Right lobe of liver (tissue), 6 donors: ENCODE data around the gene PPP2R5C. TPM values are rescaled to one million over a fixed set of nuclear protein-coding genes. Genes with fewer than 3 reads are reported as not detected.

Experiments
- ATAC-seq, 4 donors: fragments of 200-7000 bp; cut with Tn5 transposase; one replicate each; pipeline ENCODE4 v1.9.1; 2020; ENCODE audit warnings: mild to moderate bottlenecking in 4 of 4, moderate library complexity in 4 of 4
- DNase-seq, 3 donors: peaks; one replicate each; pipeline ENCODE4 v3.0.0-alpha.2; 2020
- H3K27ac ChIP-seq, 3 donors: fragments of 200-600 bp; one replicate each; pipeline ENCODE4 v1.8.0; 2022
- H3K27me3 ChIP-seq, 2 donors: fragments of 200-600 bp; one replicate each; pipeline ENCODE4 v1.8.0; 2022
- H3K36me3 ChIP-seq, 4 donors: fragments of 200-600 bp; sonication (generic) in 1 of 4; one replicate each; pipeline versions ENCODE4 v1.5.1 to v1.8.0; 2017 to 2022; ENCODE audit warnings: control low read depth in 1 of 4
- H3K4me1 ChIP-seq, 4 donors: fragments of 200-600 bp; sonication (generic) in 1 of 4; one replicate each; pipeline versions ENCODE4 v1.5.1 to v1.8.0; 2017 to 2022; ENCODE audit warnings: control low read depth in 1 of 4
- H3K4me3 ChIP-seq, 3 donors: fragments of 200-600 bp; one replicate each; pipeline ENCODE4 v1.8.0; 2022
- H3K9me3 ChIP-seq, 4 donors: fragments of 200-600 bp; sonication (generic) in 1 of 4; one replicate each; pipeline versions ENCODE4 v1.5.1 to v1.8.0; 2017 to 2022; ENCODE audit warnings: control low read depth in 1 of 4
- POLR2A ChIP-seq: fragments of 450-650 bp; IDR thresholded peaks from one replicate; pipeline ENCODE4 v1.6.1; 2017; ENCODE audit warnings: antibody characterized with exemption, mild to moderate bottlenecking
- WGBS: methylation state at CpG from one replicate; pipeline ENCODE4 v1.1.6; 2018; ENCODE audit warnings: low coverage, low lambda C conversion rate; ENCODE audit not compliant: insufficient coverage; ENCODE audit errors: missing lambda C conversion rate; 5-methylcytosine and 5-hydroxymethylcytosine counted together
- intact Hi-C, 2 donors: fragments of 100-400 bp; cut with DNase I; formaldehyde crosslinking; loops; one replicate each; pipeline versions ENCODE4 v1.11.2 to v1.14.1; 2022
- total RNA-seq, 6 experiments: library from RNA; depleted of rRNA in 2 of 6; stranded (reverse); fragments of >200 nt in 2 of 6; fragmentation: NEBNext Ultra II Directional in 3 of 6; extraction: Animal tissue kit (Norgen Biotek cat#: 25700) in 3 of 6; gene quantifications; one replicate each; pipeline versions ENCODE4 v1.1.0 to v1.2.4, GENCODE V29; 2016 to 2023
- TF ChIP-seq, protein P1 (sequence below), 4 donors: fragments of 200-600 bp in 3 of 4; fragments of 450-650 bp in 1 of 4; IDR thresholded peaks; one replicate each; pipeline versions ENCODE4 v1.5.1 to v1.8.0; 2016 to 2022; ENCODE audit warnings: antibody characterized with exemption in 4 of 4, mild to moderate bottlenecking in 2 of 4
- donor health status: DM: no; HTN: yes; CAD: no.
- donor health status: DM: no; HTN: no; CAD: no.
- donor health status: DM: no; HTN: no; CAD: no.
- donor health status: DM: no; HTN: yes; CAD: no.
- donor health status: DM: no; HTN: yes; CAD: no.

Gene PPP2R5C
- total RNA-seq, 6 experiments from 2014 or later: 44.9 to 74.5 (median 55.3) TPM

DNA sequence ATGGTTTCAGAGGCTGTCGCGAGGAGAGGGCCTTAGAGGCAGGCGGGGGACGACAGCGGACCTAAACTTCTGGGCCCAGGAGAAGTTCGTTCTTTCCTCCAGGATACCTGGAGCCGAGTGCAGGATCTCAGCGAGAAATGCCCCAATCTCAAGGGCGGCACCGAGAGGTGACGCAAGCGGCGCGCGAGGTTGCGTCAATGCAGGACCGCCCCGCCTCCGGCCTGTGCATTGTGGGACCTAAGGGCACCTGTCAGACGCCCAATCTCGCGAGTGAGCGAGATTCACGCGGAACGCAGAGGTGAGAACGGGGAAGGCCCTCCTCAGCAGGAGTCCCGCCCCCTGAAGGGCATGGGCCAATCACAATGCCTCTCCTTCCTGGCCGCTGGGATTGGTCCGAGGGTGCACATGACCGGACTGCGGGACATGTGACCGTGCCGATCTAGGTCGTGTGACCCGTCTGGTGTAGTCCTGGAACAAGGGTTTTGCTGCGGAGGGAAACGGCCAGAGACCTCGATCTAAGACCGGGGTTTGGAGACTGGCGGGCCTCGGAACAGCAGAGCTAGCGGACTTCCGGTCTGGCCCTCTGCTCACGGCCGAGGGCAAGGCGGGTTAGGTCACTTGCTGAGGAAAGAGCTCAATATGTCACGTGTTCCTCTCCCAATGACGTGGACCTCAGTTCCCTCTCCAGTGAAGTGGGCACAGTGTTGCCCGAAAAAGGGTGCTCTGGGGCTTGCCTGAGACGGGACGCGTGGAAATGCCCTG, 186.6 kb downstream of the PPP2R5C start:
- Histone ChIP-seq H3K4me1 (peaks cover 0 to 9% (median 0%) of the 10 kb centered on the region in 4 donors), H3K4me3 (peak overlapping the region; percentile 64 to 98 (median 91)), H3K27me3 (no peaks in the 10 kb centered on the region), H3K9me3 (no peaks in the 10 kb centered on the region), H3K27ac (peak overlapping the region; percentile 93 to 98 (median 98)), H3K36me3 (no peaks in the 10 kb centered on the region)
- 0% methylated on average over 7 of the region's 53 CpGs for WGBS
- ATAC-seq (peak; percentile 94 to 98 (median 97)), DNase-seq (peak; percentile 100)
- peak; percentile 87 for TF ChIP-seq POLR2A
- TF ChIP-seq, protein P1, sequence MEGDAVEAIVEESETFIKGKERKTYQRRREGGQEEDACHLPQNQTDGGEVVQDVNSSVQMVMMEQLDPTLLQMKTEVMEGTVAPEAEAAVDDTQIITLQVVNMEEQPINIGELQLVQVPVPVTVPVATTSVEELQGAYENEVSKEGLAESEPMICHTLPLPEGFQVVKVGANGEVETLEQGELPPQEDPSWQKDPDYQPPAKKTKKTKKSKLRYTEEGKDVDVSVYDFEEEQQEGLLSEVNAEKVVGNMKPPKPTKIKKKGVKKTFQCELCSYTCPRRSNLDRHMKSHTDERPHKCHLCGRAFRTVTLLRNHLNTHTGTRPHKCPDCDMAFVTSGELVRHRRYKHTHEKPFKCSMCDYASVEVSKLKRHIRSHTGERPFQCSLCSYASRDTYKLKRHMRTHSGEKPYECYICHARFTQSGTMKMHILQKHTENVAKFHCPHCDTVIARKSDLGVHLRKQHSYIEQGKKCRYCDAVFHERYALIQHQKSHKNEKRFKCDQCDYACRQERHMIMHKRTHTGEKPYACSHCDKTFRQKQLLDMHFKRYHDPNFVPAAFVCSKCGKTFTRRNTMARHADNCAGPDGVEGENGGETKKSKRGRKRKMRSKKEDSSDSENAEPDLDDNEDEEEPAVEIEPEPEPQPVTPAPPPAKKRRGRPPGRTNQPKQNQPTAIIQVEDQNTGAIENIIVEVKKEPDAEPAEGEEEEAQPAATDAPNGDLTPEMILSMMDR (IDR thresholded peaks at IDR 0.05): no peak
- intact Hi-C loops: no loop called here

DNA sequence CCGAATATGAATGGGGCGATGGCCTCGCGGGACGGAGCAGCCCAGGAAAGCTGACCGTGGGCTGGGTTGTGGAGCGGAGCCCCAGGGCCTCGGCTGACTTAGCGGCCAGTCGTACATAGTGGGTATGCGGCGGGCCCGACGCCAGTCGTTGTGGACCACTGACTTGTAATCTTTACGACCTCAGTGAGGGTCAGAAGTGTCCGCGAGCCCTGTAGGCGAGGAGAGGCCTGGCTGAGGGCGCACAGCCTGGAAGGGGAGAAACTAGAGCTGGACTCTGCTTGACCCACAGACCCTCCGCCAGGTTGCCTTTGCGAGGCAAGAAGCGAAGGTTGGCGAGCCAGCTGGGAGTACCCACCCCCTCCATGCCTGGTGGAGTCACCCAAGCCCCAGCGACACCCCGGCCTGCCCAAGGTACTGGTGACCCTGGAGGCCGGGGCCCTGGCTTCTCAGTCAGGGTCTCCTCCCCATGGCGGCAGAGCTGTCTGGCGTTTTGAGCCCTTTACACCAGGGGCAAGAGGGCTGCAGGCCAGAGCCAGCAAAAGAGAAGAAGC, 187.2 kb downstream of the PPP2R5C start:
- intact Hi-C loops: no loop called here

DNA sequence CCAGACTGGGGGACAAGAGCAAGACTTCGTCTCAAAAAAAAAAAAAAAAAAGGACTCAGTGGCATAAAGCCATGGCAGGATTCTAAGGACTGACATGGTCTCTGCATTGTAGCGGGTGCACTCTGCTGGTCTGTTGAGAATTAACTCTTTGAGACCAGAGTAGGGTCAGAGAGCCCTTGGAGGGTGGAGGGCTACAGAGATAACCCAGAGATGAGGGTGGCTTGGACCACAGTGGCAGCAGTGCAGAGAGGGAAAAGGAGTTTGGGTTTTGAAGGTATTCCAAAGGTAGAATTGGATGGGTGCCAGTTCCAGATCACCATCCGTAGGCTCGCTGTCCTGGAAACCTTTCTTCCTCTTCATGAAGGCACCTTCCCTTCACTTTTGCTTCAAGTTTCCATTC, 188.6 kb downstream of the PPP2R5C start:
- Histone ChIP-seq H3K9me3 (no peaks in the 10 kb centered on the region), H3K27ac (no peak overlapping the region), H3K27me3 (no peaks in the 10 kb centered on the region), H3K4me3 (no peak overlapping the region), H3K36me3 (no peaks in the 10 kb centered on the region), H3K4me1 (peaks cover 0 to 9% (median 0%) of the 10 kb centered on the region in 4 donors)
- WGBS: 56% methylated on average over 2 of the region's 4 CpGs
- intact Hi-C loops: no loop called here
- DNase-seq: peak in 1 of 3 donors; percentile 19
- TF ChIP-seq POLR2A: no peak
- TF ChIP-seq, protein P1 (IDR thresholded peaks at IDR 0.05): no peak
- no peak for ATAC-seq

More for the DNA sequence above, 187.2 kb downstream of the PPP2R5C start:
- peaks cover 0 to 9% (median 0%) of the 10 kb centered on the region in 4 donors for H3K4me1 ChIP-seq
- TF ChIP-seq POLR2A: no peak
- TF ChIP-seq, protein P1 (IDR thresholded peaks at IDR 0.05): no peak
- DNase-seq (peak in 1 of 3 donors; percentile 49), ATAC-seq (no peak)
- no peaks in the 10 kb centered on the region for H3K9me3 ChIP-seq
- no peaks in the 10 kb centered on the region for H3K27me3 ChIP-seq
- H3K36me3 ChIP-seq: no peaks in the 10 kb centered on the region
- H3K27ac ChIP-seq: peak overlapping the region; percentile 93 to 98 (median 98)
- WGBS: 0% methylated on average over 8 of the region's 29 CpGs
- H3K4me3 ChIP-seq: peak overlapping the region; percentile 55 to 98 (median 91)

DNA sequence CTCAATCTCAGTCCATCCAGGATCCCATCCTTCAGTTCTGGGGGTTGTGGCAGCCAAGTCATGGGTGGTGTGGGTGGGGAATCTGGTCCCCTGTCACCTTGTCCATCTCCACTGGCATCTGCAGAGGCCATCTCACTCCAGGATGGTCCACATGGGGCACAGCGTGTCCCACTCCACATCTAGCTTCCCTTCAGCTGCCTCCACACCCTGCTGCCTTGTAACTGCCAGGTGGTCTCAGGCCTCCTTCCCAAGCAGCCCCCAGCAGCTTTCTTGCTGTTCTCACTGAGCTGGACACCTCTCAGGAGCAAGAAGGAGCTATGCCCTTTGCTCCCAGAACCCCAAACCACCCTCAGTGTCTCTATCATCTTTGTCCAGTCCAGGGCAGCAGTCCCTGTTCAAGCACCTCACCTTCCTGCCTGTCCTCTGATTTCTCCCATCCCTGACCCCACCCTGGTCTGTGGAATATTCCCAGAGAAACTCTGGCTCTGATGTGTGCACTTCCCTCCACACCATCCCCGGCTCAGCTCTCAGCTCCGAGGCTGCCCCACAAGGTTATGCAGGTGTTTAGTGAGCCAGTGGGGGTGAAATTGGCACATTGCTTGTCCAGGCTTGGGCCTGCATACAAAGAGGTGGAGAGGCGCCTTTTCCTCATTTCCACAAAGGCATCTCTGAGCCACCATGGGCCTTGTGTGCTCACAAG, 189.2 kb downstream of the PPP2R5C start:
- Histone ChIP-seq H3K4me3 (no peak overlapping the region), H3K9me3 (no peaks in the 10 kb centered on the region), H3K27ac (no peak overlapping the region), H3K4me1 (peaks cover 0 to 9% (median 0%) of the 10 kb centered on the region in 4 donors), H3K27me3 (no peaks in the 10 kb centered on the region), H3K36me3 (no peaks in the 10 kb centered on the region)
- intact Hi-C loops: no loop called here
- DNase-seq: peak in 1 of 3 donors; percentile 40
- no peak for ATAC-seq
- TF ChIP-seq, protein P1 (IDR thresholded peaks at IDR 0.05): no peak
- TF ChIP-seq POLR2A: no peak
- 90% methylated on average over 2 of the region's 4 CpGs for WGBS
